ENCODE measurements around the gene HBQ1. TPM values are rescaled to one million over a fixed set of nuclear protein-coding genes. Genes with fewer than 3 reads are reported as not detected.

HBQ1 gene
- total RNA-seq: 1 to 10 TPM in 1 of 4 donors, not detected in 3; 1.7 TPM

- no peak within 1 kb of the TSS for H3K4me3 ChIP-seq (ENCODE audit: low read depth, poor library complexity, severe bottlenecking)
- 9 to 11% methylated on average over 32 to 54 of the region's 59 CpGs for WGBS, 2 donors
- intact Hi-C loops (cut with DNase I; ENCODE audit: low total_unique reads): loop anchor here (5.0 kb wide), 1 partner anchor 73 kb away; no protein-coding TSS in a partner anchor
- no peak for TF ChIP-seq CTCF (IDR thresholded peaks at IDR 0.05)
- no peak for TF ChIP-seq POLR2A (IDR thresholded peaks at IDR 0.05)
- no peak for DNase-seq (ENCODE audit: low spot score in 2 of 2)
These were observed at the start of gene HBQ1 for GRCh38 chr16:180101-180675. Gene HBQ1, plus strand, starts transcription at chr16:180459. Its CDS starts 28 bp downstream, at chr16:180487.

- TF ChIP-seq POLR2A (IDR thresholded peaks at IDR 0.05): no peak
- DNase-seq (ENCODE audit: low spot score in 2 of 2): no peak
- intact Hi-C loops (cut with DNase I; ENCODE audit: low total_unique reads): no loop called here
- WGBS, 2 donors: 94% methylated on average over 15 of the region's 15 CpGs
- no peak overlapping the region for H3K4me3 ChIP-seq (ENCODE audit: low read depth, poor library complexity, severe bottlenecking)
These were observed 49.6 kb upstream of the HBQ1 start for GRCh38 chr16:130533-131173.

GRCh38 chr16:132120-132519, 48.1 kb upstream of the HBQ1 start:
- TF ChIP-seq POLR2A (IDR thresholded peaks at IDR 0.05): no peak
- no peak for TF ChIP-seq CTCF (IDR thresholded peaks at IDR 0.05)
- 96% methylated on average over 7 of the region's 7 CpGs for WGBS, 2 donors
- intact Hi-C loops (cut with DNase I; ENCODE audit: low total_unique reads): no loop called here
- DNase-seq (ENCODE audit: low spot score in 2 of 2): no peak
- no peak overlapping the region for H3K4me3 ChIP-seq (ENCODE audit: low read depth, poor library complexity, severe bottlenecking)

- H3K4me3 ChIP-seq (ENCODE audit: low read depth, poor library complexity, severe bottlenecking): no peak overlapping the region
- TF ChIP-seq CTCF (IDR thresholded peaks at IDR 0.05) (no peak), POLR2A (IDR thresholded peaks at IDR 0.05) (no peak)
- DNase-seq (ENCODE audit: low spot score in 2 of 2): no peak
- WGBS, 2 donors: 94 to 99% methylated on average over 2 of the region's 2 CpGs
- intact Hi-C loops (cut with DNase I; ENCODE audit: low total_unique reads): no loop called here
These were observed 46.5 kb upstream of the HBQ1 start for GRCh38 chr16:133716-134115.

- intact Hi-C loops (cut with DNase I; ENCODE audit: low total_unique reads): no loop called here
- WGBS, 2 donors: 1 to 5% methylated on average over 25 to 27 of the region's 30 CpGs
- no peak for DNase-seq (ENCODE audit: low spot score in 2 of 2)
- H3K4me3 ChIP-seq (ENCODE audit: low read depth, poor library complexity, severe bottlenecking): peak overlapping the region; percentile 77
- TF ChIP-seq POLR2A (IDR thresholded peaks at IDR 0.05): no peak
- TF ChIP-seq CTCF (IDR thresholded peaks at IDR 0.05): no peak
These were observed 42.2 kb upstream of the HBQ1 start for GRCh38 chr16:138049-138417.

- TF ChIP-seq CTCF (IDR thresholded peaks at IDR 0.05) (no peak), POLR2A (IDR thresholded peaks at IDR 0.05) (no peak)
These were observed 39.9 kb upstream of the HBQ1 start for GRCh38 chr16:140175-140857.

More at GRCh38 chr16:140175-140857, 39.9 kb upstream of the HBQ1 start:
- intact Hi-C loops (cut with DNase I; ENCODE audit: low total_unique reads): no loop called here
- no peak for DNase-seq (ENCODE audit: low spot score in 2 of 2)
- H3K4me3 ChIP-seq (ENCODE audit: low read depth, poor library complexity, severe bottlenecking): no peak overlapping the region
- 61 to 68% methylated on average over 10 of the region's 10 CpGs for WGBS, 2 donors
